NCI-H1048 (cell line): ENCODE results near the gene UGT1A3.

Experiments
- DNase-seq: peaks from one replicate; lab custom pipeline; 2025; lab: John Stamatoyannopoulos, UW

UGT1A3 gene

GRCh38 chr2:233816334-233816733 is 87.5 kb downstream of the UGT1A3 start:
- no peak for DNase-seq

GRCh38 chr2:233816771-233817170 is 87.9 kb downstream of the UGT1A3 start:
- DNase-seq, result no peak

GRCh38 chr2:233817361-233817911 is 88.6 kb downstream of the UGT1A3 start:
- DNase-seq, result no peak

- DNase-seq, result no peak
Measured at GRCh38 chr2:233817995-233818638, 89.3 kb downstream of the UGT1A3 start.

GRCh38 chr2:233818639-233819621 is 90.1 kb downstream of the UGT1A3 start:
- DNase-seq, result no peak

- no peak for DNase-seq
Measured at GRCh38 chr2:233819884-233820773, 91.3 kb downstream of the UGT1A3 start.

GRCh38 chr2:233820774-233821105 is 91.9 kb downstream of the UGT1A3 start:
- DNase-seq, result no peak

- no peak for DNase-seq
Measured at GRCh38 chr2:233821196-233821595, 92.4 kb downstream of the UGT1A3 start.

GRCh38 chr2:233821709-233822100 is 92.9 kb downstream of the UGT1A3 start:
- DNase-seq, result no peak

- DNase-seq, result no peak
Measured at GRCh38 chr2:233822101-233822771, 93.4 kb downstream of the UGT1A3 start.
